SK-N-SH (cell line): ENCODE results near the gene ACVR1B. TPM values are rescaled to one million over a fixed set of nuclear protein-coding genes. Genes with fewer than 3 reads are reported as not detected.

Experiments used
- CTCF ChIA-PET: fragments of 300-600, 350-600 bp; formaldehyde crosslinking; extraction: SDS; loops from one replicate; lab custom pipeline; 2021; lab: Yijun Ruan, JAX
- POLR2A ChIA-PET: fragments of 350-600 bp; sonication (Branson Sonifier 250); formaldehyde crosslinking; extraction: SDS; loops from one replicate; lab custom pipeline; 2020; ENCODE audit warnings: antibody characterized with exemption, inconsistent platforms; lab: Yijun Ruan, JAX
- DNase-seq: peaks from one replicate; pipeline ENCODE4 v3.0.0; 2012
- H2AFZ ChIP-seq: fragments of 200-600 bp; sonication (generic); 2 replicates; pipeline ENCODE4 v1.8.1; 2016; ENCODE audit warnings: antibody characterized with exemption, mild to moderate bottlenecking, low read depth
- H3F3A ChIP-seq: fragments of 200-600 bp; sonication (generic); replicated peaks from 2 replicates; pipeline ENCODE3; 2016; ENCODE audit warnings: antibody characterized with exemption, mild to moderate bottlenecking; ENCODE audit not compliant: insufficient read depth
- H3K27ac ChIP-seq, 2 experiments: fragments of 200-500 bp in 1 of 2; fragments of 200-600 bp in 1 of 2; sonication (Bioruptor generic) in 1 of 2; sonication (generic), shearing (Covaris generic) in 1 of 2; 2 replicates each; pipeline versions ENCODE4 v1.5.1 to v1.6.1; 2014 to 2016; ENCODE audit warnings: low read depth in 2 of 2, inconsistent platforms in 1 of 2, low read length in 1 of 2, mild to moderate bottlenecking in 1 of 2, mixed read lengths in 1 of 2
- H3K27me3 ChIP-seq: fragments of 200-600 bp; sonication (generic), shearing (Covaris generic); 2 replicates; pipeline ENCODE4 v1.6.1; 2016; ENCODE audit warnings: mixed run types; ENCODE audit not compliant: insufficient read depth
- H3K36me3 ChIP-seq, 2 experiments: fragments of 200-500 bp in 1 of 2; fragments of 200-600 bp in 1 of 2; sonication (Bioruptor generic) in 1 of 2; sonication (generic) in 1 of 2; replicated peaks in 1 of 2; 2 replicates each; pipeline versions ENCODE3 to v1.5.1; 2014 to 2016; ENCODE audit warnings: low read length in 1 of 2, mild to moderate bottlenecking in 1 of 2; ENCODE audit not compliant: insufficient read depth in 2 of 2, control insufficient read depth in 1 of 2
- H3K4me1 ChIP-seq, 2 experiments: fragments of 200-500 bp in 1 of 2; fragments of 200-600 bp in 1 of 2; sonication (Bioruptor generic) in 1 of 2; sonication (generic), shearing (Covaris generic) in 1 of 2; 2 replicates each; pipeline versions ENCODE4 v1.5.1 to v1.6.1; 2014 to 2016; ENCODE audit warnings: low read depth in 1 of 2, low read length in 1 of 2, mixed run types in 1 of 2; ENCODE audit not compliant: insufficient read depth in 2 of 2, control insufficient read depth in 1 of 2
- H3K4me2 ChIP-seq: fragments of 200-600 bp; sonication (generic), shearing (Covaris generic); 2 replicates; pipeline ENCODE4 v1.6.1; 2017; ENCODE audit warnings: mixed run types
- H3K4me3 ChIP-seq, 2 experiments: fragments of 200-500 bp in 1 of 2; fragments of 200-600 bp in 1 of 2; sonication (Bioruptor generic) in 1 of 2; sonication (generic), shearing (Covaris generic) in 1 of 2; 2 replicates each; pipeline versions ENCODE4 v1.5.1 to v1.8.1; 2014 to 2016; ENCODE audit warnings: low read depth in 2 of 2, inconsistent platforms in 1 of 2, low read length in 1 of 2, mild to moderate bottlenecking in 1 of 2, mixed read lengths in 1 of 2, moderate library complexity in 1 of 2
- H3K79me2 ChIP-seq: fragments of 200-600 bp; sonication (generic); 2 replicates; pipeline ENCODE4 v1.8.1; 2017; ENCODE audit warnings: mild to moderate bottlenecking; ENCODE audit not compliant: insufficient read depth
- H3K9ac ChIP-seq: fragments of 200-600 bp; sonication (generic); 2 replicates; pipeline ENCODE4 v1.6.1; 2017; ENCODE audit warnings: mixed run types
- H3K9me2 ChIP-seq: fragments of 200-600 bp; sonication (generic); 2 replicates; pipeline ENCODE4 v1.6.1; 2017; ENCODE audit warnings: mixed run types
- H3K9me3 ChIP-seq: fragments of 200-600 bp; sonication (generic); 2 replicates; pipeline ENCODE4 v1.6.1; 2017; ENCODE audit warnings: mixed run types, mild to moderate bottlenecking, moderate library complexity
- H4K20me1 ChIP-seq: fragments of 200-600 bp; sonication (generic); 2 replicates; pipeline ENCODE4 v1.6.1; 2017; ENCODE audit warnings: mild to moderate bottlenecking, mixed run types; ENCODE audit not compliant: insufficient read depth
- EP300 ChIP-seq, 2 experiments: IDR thresholded peaks; 2 replicates each; pipeline versions ENCODE4 v1.4.0 to v1.6.1; 2012; ENCODE audit warnings: borderline replicate concordance in 1 of 2, low read depth in 1 of 2, low read length in 1 of 2
- FOXJ3 ChIP-seq: sonication (generic); formaldehyde crosslinking; IDR thresholded peaks from 2 replicates; pipeline ENCODE4 v1.5.1; 2020; ENCODE audit warnings: mild to moderate bottlenecking, missing genetic modification reagents
- GATA2 ChIP-seq: sonication (generic); formaldehyde crosslinking; IDR thresholded peaks from 2 replicates; pipeline ENCODE4 v1.5.0; 2020; ENCODE audit warnings: mild to moderate bottlenecking, missing genetic modification reagents
- RXRA ChIP-seq: IDR thresholded peaks from 2 replicates; pipeline ENCODE4 v1.4.0; 2012; ENCODE audit warnings: low read depth, mild to moderate bottlenecking, borderline replicate concordance
- WGBS: methylation state at CpG from one replicate; pipeline ENCODE4 v1.1.6; 2017; ENCODE audit warnings: low lambda C conversion rate; 5-methylcytosine and 5-hydroxymethylcytosine counted together
- polyA plus RNA-seq, 3 experiments: library from polyadenylated mRNA; depleted of rRNA; stranded (reverse); fragments of >200 nt; gene quantifications; 2 replicates each; pipeline ENCODE4 v1.2.3, GENCODE V29; 2012
- TF ChIP-seq, protein P1 (sequence below): fragments of 200-600 bp; sonication (generic); IDR thresholded peaks from 2 replicates; pipeline ENCODE4 v1.6.1; 2017; ENCODE audit warnings: antibody characterized with exemption, mild to moderate bottlenecking, moderate library complexity
- TF ChIP-seq, protein P2 (sequence below): IDR thresholded peaks from 2 replicates; pipeline ENCODE4 v1.4.0; 2012; ENCODE audit warnings: low read depth
- TF ChIP-seq, protein P3 (sequence below): fragments of 150-350 bp; IDR thresholded peaks from 2 replicates; pipeline ENCODE4 v1.6.1; 2016; ENCODE audit warnings: mild to moderate bottlenecking, low read depth, low read length

Gene ACVR1B
- polyA plus RNA-seq, 1 of the 3 experiments (the other 2 are of a cell fraction), result 12.1 TPM

DNA sequence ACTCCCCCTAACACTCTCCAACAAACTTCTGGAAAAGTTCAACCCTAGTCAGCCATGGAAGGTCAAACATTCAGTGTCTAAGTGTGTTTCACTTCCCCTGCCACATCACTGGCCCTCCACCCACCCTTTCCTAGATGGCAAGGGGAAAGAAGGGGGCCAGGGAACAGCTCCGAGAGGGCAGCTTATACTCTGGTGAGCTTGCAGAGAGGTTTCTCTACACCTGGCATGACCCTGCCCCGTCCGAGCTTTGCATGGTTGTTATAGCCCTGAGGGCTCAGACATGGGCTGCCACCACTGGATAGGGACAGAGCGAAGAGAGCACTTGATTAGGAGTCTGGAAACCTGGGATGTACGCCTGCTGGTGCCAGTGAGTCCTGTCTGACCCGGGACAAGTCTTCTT, 40.2 kb upstream of the ACVR1B start:
- CTCF ChIA-PET, result interaction anchor here (0.6 to 6.0 kb wide), 11 partner anchors 11 to 301 kb away, joined by 3 to 28 read pairs (median 10); no protein-coding TSS in a partner anchor
- no peaks in the 10 kb centered on the region for H3K36me3 ChIP-seq
- H3F3A ChIP-seq, result no peaks in the 10 kb centered on the region
- no peak for TF ChIP-seq RXRA
- TF ChIP-seq, protein P1, sequence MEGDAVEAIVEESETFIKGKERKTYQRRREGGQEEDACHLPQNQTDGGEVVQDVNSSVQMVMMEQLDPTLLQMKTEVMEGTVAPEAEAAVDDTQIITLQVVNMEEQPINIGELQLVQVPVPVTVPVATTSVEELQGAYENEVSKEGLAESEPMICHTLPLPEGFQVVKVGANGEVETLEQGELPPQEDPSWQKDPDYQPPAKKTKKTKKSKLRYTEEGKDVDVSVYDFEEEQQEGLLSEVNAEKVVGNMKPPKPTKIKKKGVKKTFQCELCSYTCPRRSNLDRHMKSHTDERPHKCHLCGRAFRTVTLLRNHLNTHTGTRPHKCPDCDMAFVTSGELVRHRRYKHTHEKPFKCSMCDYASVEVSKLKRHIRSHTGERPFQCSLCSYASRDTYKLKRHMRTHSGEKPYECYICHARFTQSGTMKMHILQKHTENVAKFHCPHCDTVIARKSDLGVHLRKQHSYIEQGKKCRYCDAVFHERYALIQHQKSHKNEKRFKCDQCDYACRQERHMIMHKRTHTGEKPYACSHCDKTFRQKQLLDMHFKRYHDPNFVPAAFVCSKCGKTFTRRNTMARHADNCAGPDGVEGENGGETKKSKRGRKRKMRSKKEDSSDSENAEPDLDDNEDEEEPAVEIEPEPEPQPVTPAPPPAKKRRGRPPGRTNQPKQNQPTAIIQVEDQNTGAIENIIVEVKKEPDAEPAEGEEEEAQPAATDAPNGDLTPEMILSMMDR, result no peak
- peaks cover 0 to 67% of the 10 kb centered on the region in 2 experiments; a peak in 2 of 4 replicates for H3K4me1 ChIP-seq
- WGBS, result 70% methylated on average over 6 of the region's 6 CpGs
- no peaks in the 10 kb centered on the region for H3K9me3 ChIP-seq
- no peak overlapping the region for H2AFZ ChIP-seq
- POLR2A ChIA-PET, result interaction anchor here (0.8 to 1.5 kb wide), 3 partner anchors 21 to 75 kb away, joined by 3 to 4 read pairs (median 4); no protein-coding TSS in a partner anchor
- peak overlapping the region in 1 of 2 experiments; percentile 84; a peak in 2 of 4 replicates for H3K27ac ChIP-seq
- H4K20me1 ChIP-seq, result no peaks in the 10 kb centered on the region
- H3K4me3 ChIP-seq, result no peak overlapping the region
- no peaks in the 10 kb centered on the region for H3K27me3 ChIP-seq
- no peak for DNase-seq
- no peaks in the 10 kb centered on the region for H3K9me2 ChIP-seq
- no peak overlapping the region for H3K4me2 ChIP-seq
- no peak overlapping the region for H3K9ac ChIP-seq
- H3K79me2 ChIP-seq, result no peaks in the 10 kb centered on the region

DNA sequence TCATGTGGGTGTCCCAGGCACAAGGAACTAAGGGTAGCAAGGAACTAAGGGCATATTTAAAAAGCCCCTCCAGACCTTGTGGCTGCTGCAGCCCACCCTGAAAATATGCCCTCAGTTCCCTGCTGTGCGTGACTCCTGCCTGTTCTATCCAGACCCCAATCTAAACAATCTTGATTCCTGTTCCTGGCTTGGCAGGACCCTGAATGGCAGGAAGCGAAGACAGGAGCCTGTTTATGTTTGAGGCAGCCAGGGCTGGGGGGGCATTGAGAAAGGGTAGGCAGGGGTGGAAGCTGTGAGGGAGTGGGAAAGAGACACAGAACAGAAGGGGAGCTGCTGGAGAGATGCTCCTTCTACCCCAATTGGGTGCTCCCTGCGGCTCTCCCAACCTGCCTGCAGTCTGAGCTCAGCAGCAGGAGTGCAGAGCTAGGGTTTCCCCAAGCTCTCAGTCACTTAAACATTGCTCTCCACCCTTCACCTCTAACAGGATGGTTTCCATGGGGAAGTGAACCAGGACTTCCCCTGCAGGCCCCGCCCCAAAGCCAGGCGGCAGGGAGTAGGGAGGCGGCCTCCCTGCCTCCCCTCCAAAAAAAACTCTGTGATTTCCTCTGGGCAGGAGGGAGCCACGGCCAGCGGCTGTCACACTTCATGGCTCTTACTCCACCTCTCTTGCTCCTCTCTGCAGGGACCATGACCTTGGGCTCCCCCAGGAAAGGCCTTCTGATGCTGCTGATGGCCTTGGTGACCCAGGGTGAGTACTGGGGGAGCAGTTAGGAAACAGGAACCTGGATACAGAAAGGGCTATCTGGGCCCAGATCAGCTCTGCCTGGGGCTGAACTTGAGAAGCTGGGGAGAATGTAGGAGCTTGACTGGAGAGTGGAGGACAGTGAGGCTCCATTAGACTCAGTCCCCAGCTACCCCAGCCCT, 39.4 kb upstream of the ACVR1B start:
- TF ChIP-seq RXRA, result no peak
- TF ChIP-seq, protein P2, sequence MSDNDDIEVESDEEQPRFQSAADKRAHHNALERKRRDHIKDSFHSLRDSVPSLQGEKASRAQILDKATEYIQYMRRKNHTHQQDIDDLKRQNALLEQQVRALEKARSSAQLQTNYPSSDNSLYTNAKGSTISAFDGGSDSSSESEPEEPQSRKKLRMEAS, result no peak
- peak; percentile 68 for TF ChIP-seq GATA2 (CRISPR knock-in tag)
- peak; percentile 61 for TF ChIP-seq FOXJ3 (CRISPR knock-in tag)
- TF ChIP-seq, protein P3, sequence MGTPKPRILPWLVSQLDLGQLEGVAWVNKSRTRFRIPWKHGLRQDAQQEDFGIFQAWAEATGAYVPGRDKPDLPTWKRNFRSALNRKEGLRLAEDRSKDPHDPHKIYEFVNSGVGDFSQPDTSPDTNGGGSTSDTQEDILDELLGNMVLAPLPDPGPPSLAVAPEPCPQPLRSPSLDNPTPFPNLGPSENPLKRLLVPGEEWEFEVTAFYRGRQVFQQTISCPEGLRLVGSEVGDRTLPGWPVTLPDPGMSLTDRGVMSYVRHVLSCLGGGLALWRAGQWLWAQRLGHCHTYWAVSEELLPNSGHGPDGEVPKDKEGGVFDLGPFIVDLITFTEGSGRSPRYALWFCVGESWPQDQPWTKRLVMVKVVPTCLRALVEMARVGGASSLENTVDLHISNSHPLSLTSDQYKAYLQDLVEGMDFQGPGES, result no peak
- peak in 1 of 2 experiments; percentile 16; a peak in 1 of 4 replicates for TF ChIP-seq EP300 (IDR thresholded peaks at IDR 0.05; ENCODE audit: borderline replicate concordance in 1 of 2, low read depth in 1 of 2, low read length in 1 of 2)
- Histone ChIP-seq H3K36me3 (no peaks in the 10 kb centered on the region), H3K4me3 (no peak overlapping the region), H3K27ac (peak overlapping the region in 1 of 2 experiments; percentile 84; a peak in 2 of 4 replicates), H3K9ac (no peak overlapping the region), H3K79me2 (no peaks in the 10 kb centered on the region), H3K27me3 (no peaks in the 10 kb centered on the region), H3F3A (no peaks in the 10 kb centered on the region), H2AFZ (no peak overlapping the region), H4K20me1 (no peaks in the 10 kb centered on the region), H3K9me3 (no peaks in the 10 kb centered on the region), H3K4me1 (peaks cover 0 to 64% of the 10 kb centered on the region in 2 experiments; a peak in 2 of 4 replicates), H3K4me2 (no peak overlapping the region), H3K9me2 (no peaks in the 10 kb centered on the region)
- 66% methylated on average over 8 of the region's 8 CpGs for WGBS
- peak; percentile 77 for DNase-seq
- ChIA-PET POLR2A (interaction anchor here (0.8 to 1.5 kb wide), 5 partner anchors 9 to 91 kb away, joined by 3 to 4 read pairs (median 3); no protein-coding TSS in a partner anchor), CTCF (interaction anchor here (1.0 to 6.0 kb wide), 19 partner anchors 10 to 113 kb away, joined by 3 to 28 read pairs (median 7); no protein-coding TSS in a partner anchor)
